Upper lobe of left lung (tissue), 4 donors: ENCODE measurements around the gene NAP1L4.

Experiments used
- POLR2A ChIP-seq, 4 donors: fragments of 450-650 bp; IDR thresholded peaks; one replicate each; pipeline ENCODE4 v1.5.1; 2016 to 2017; ENCODE audit warnings: antibody characterized with exemption in 4 of 4, mild to moderate bottlenecking in 2 of 4
- POLR2AphosphoS5 ChIP-seq, 2 donors: sonication (generic); formaldehyde crosslinking; IDR thresholded peaks; one replicate each; pipeline ENCODE4 v1.5.1; 2017; ENCODE audit warnings: antibody characterized with exemption in 2 of 2
- TF ChIP-seq, protein P1 (sequence below), 6 experiments: fragments of 450-650 bp in 4 of 6; fragments of 200-600 bp in 2 of 6; sonication (generic) in 2 of 6; IDR thresholded peaks; one replicate each; pipeline ENCODE4 v1.5.1; 2016 to 2019; ENCODE audit warnings: antibody characterized with exemption in 6 of 6

DNA sequence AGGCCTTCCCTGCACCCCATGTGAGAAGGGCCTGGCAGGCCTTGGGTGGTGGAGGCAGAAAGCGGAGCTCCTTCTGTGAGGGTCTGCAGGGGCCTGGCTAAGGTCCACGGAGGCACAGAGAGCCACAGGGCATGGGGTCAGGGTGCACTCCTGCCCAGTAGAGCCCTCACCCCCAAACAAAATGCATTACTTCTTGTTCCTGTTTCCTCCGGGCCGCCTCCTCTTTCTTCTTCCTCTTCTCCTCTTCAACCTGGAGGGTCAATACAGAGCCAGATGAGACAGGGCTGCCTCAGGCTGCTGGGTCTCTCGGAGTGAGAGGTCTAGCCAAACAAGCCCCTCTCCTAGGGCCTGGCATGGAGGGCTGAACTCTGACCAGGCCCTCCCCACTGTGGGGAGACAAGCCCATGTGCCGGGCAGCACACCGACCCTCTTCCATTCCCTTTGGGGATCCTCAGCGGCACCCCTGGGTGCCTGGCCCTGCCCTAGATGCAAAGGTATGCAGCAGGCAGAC lies 10.3 kb upstream of the NAP1L4 start:
- TF ChIP-seq, protein P1, sequence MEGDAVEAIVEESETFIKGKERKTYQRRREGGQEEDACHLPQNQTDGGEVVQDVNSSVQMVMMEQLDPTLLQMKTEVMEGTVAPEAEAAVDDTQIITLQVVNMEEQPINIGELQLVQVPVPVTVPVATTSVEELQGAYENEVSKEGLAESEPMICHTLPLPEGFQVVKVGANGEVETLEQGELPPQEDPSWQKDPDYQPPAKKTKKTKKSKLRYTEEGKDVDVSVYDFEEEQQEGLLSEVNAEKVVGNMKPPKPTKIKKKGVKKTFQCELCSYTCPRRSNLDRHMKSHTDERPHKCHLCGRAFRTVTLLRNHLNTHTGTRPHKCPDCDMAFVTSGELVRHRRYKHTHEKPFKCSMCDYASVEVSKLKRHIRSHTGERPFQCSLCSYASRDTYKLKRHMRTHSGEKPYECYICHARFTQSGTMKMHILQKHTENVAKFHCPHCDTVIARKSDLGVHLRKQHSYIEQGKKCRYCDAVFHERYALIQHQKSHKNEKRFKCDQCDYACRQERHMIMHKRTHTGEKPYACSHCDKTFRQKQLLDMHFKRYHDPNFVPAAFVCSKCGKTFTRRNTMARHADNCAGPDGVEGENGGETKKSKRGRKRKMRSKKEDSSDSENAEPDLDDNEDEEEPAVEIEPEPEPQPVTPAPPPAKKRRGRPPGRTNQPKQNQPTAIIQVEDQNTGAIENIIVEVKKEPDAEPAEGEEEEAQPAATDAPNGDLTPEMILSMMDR (IDR thresholded peaks at IDR 0.05): no peak
- TF ChIP-seq POLR2A (IDR thresholded peaks at IDR 0.05) (no peak), POLR2AphosphoS5 (IDR thresholded peaks at IDR 0.05) (no peak)
